GM18873 (cell line): Measurements from ENCODE around the gene BLCAP.
"Not testable (repeated sequence)": the region's sequence is repeated elsewhere in the genome, so short reads cannot be mapped to it uniquely, and the experiment has no call there.

Experiments used
- ATAC-seq: cut with Tn5 transposase; IDR thresholded peaks from one replicate; pipeline ENCODE4 v1.9.1; 2021; ENCODE audit warnings: mild to moderate bottlenecking, moderate library complexity, moderate number of reproducible peaks; ENCODE audit not compliant: unreplicated experiment, low FRiP score

The BLCAP gene, protein sequence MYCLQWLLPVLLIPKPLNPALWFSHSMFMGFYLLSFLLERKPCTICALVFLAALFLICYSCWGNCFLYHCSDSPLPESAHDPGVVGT

DNA sequence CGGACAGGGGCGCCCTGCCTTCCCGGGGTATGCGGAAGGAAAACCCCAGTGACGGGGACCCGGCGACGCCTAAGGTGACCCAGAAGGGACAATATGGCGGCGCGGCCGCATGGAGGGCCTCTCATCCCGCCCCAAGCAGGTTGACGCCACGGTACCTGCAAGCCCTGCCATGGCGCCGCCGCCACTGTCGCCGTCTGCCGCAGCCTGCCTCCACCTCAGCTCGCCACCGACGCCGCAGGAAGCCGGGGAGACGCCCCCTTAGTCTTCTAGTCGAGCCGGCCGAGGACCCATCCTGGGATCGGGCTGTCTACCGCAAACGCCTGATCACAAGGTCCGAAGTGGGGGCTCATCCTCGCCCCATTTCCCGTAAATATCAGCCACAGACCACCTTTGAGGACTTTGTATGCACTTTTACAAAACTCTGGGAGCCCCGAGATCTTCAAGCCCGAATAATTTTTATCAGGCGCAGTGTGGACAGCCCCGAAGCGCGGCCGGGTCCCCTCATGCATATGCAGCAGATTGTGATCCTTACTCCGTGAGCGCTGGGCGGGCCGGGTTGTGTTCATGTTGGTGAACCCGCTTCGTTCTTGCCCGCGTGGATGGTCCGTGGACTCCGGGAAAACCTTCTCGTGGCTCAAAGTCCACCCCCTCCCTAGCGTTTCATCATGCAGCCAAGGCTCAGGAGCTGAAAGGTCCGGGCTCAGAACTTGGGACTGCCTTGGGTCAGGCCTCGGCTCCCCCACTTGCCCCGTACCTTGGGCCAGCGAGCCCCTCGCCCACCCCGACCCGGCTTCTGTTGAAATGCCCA is at the start of gene BLCAP:
Gene BLCAP, minus strand, starts transcription at position 239 of the 808 bp plus-strand sequence. CDS start 8,702 bp downstream, outside the sequence.
- no peak for ATAC-seq

DNA sequence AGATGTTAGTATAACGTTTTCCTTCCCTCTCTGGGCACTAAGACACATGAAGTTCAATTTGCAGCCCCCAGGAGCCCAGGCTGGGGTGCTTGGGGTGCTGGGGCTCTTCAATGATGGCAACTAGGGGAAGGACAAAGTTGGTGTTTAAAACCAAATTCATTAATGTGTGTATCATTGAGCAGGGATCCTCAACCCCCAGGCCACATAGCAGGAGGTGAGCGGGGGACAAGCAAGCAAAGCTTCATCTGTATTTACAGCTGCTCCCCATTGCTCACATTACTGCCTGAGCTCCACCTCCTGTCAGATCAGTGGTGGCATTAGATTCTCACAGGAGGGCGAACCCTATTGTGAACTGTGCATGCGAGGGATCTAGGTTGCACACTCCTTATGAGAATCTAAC is 49.8 kb upstream of the BLCAP start:
- not testable (repeated sequence) for ATAC-seq

DNA sequence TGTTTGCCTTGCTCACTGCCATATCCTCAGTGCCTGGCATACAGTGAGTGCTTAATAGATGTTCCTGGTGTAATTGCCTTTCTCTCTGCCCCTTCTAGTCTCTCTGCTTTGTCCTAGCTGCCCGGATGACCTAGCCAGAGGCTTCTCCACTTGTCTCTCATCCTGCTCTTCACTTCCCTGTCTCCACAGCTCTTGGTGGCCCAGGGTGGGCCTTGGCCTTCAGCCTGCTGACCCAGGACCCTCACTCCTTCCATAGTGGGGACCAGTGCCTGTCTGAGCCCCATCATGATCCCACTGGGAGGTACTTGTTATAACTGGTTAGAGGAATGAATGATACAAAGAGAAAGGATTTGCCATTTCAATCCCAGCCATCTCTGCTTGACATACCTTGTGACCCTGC is 49.2 kb upstream of the BLCAP start:
- no peak for ATAC-seq

DNA sequence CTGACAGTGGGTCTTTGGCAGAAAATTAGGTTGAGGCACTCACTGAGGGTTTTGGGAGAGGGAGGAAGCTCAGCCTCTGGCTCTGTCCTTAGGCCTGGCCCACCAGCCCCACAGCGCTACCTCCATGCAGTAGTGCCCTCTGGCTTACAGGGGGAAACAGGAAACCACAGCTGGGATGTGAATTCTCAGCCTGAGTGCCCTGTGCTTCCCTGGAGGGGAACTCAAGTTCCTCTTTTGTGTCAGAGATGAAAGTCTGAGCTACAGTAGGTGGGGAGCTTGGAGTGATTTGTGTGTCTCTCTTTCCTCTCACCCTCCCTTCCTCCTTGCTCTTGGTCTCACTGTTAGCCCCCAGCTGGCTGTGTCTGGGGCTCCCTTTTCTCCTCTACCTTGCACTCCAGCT is 48.2 kb upstream of the BLCAP start:
- ATAC-seq = no peak

DNA sequence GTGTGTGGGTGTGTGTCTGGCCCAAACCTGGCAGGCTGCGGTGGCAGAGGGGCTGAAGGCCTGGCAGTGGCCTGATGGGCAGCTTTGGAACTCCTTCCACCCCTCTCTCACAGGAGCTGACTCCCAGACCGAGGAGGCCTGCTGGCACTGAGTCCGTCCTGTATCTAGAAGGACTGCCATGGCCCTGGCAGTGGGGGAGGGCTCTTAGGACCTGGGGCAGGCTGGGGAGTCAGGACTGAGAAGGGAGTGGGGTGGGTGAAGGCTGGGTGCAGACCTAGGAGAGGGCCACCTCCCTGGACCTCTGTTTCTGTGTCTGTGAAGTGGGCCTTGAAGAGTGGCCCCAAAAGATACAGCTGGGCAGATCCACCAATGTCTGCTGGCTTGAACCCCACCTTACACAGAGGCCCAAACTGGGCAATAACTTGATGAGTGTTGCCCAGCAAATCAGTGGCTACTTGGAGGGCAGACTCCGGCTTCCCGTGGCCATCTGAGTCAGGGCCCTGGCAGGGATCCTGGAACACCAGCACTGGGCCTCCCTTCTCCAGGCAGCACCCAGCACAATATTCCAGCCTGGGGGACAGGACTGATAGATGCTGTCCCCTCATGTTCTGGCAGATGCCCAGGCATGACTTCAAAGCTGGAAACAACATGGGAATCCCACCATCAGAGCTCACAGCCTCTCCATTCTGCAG is 46.7 kb upstream of the BLCAP start:
- ATAC-seq = no peak

DNA sequence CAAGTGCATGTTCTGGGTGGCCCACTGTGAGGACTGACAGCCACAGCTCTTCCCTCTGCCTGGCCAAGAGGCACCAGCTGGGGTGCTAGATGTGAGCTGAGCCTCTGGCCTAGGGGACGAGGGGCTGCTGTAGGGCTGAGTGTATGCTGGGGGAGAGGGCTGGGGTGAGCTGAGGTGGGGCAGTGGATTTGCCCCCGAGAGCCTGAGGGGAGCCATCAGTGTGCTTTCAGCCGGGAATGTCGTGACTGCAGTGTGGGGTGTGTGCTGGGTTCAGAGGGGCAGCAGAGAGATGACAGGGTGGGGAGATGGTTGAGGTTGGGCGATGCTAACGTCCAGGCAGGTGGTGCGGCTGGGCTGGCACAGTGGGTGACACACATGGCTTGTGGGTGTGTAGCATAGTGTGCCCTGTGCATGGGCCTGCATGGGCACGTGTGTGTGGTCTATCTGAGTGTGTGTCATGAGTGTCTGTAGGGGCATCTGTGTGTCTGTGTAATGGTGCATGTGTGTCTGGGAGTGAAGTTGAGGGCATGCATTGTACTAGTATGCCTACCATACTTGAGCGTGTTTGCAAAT is 46.0 kb upstream of the BLCAP start:
- no peak for ATAC-seq

DNA sequence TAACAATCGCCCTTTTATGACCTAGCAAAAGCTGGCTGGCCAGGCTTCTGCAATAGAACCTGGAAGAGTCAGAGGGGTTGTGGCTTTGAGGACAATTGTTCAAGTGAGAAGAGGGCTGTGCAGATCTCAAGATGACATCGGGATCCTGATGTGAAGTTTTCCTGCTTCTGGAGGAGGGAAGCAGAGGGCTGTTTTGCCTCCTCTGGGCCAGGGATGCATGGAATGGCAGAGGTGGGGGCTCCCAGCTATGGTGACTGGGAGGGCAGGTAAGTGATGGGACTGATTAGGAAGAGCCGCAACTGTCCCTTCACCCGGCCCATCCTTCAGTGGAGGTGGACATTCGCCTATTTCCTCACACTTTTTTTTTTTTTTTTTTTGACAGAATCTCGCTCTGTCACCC is 43.4 kb upstream of the BLCAP start:
- no peak for ATAC-seq

DNA sequence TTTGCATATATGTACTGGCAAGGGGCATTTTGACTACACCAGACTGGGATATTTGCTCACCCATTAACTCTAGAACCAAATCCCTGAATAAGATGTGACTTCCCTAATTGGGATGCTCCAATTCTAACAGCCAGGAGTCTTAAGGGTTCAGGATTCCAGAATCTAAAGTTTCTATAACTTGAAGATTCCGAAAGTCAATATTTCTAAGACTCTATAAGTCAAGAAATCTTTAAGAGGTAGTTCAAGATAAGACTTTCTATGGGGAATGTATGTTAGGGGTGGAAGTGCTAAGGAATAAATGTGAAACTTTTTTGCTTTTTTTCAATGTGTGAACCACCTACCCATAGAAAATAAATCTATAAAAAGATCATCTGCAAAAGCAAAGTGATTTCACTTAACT is 42.7 kb upstream of the BLCAP start:
- no peak for ATAC-seq

DNA sequence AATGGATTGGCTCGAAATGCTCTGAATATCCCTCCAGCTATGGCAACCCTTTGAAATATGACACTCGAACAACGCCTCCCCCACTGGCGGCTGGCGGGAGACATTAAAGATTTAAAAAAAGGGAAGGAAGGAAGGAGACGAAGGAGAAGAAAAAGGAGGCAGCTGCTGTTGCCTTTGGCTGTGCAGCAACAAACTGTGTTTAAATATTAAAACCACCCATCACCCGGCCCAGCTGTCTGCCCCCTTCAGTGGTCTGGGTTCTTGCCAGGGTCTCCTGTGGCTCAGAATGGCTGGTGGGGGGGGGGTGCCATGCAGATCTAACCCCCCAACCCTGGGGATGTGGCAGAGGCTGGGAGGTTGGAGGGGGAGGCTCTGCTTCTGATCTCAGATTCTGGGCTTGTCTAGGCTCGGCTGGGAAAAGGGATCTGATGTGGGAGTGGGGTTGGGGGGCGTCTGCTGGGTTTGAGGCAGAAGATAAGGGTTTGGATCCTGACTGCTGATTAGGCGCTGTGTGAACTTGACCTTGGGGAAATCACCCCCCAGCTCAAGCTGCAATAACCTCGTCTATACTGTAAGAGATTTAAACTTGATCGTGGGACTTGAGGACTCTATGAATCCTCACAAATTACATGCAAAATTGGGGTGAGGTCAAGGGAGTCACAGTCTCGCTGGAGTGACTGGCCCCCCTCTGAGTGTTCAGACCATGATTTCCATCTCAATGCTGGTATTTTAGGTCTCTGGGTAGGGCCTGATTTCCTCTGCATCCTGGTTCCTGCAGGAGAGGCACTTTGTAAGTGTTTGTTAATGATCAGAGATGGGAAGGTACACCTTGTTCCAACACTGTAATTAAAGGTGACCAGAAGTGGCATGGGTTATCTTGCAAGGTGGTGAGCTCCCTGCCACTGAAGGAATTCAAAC is 40.3 kb upstream of the BLCAP start:
- ATAC-seq = no peak

DNA sequence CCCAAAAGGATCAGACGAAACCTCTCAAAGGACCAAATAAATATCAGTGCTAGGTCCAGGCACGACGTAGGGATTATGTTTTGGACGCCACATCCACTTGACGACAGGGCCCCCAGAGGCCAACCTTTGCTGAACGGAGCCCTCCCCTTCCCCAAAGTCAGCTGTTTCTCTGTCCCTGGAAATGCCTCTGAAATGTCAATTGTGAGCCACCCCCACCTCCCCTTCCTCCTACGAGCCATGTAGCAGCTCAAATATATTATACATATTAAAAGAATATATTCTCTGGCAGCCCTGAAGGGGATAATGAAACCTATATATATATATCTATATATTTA is 39.6 kb upstream of the BLCAP start:
- ATAC-seq = no peak

DNA sequence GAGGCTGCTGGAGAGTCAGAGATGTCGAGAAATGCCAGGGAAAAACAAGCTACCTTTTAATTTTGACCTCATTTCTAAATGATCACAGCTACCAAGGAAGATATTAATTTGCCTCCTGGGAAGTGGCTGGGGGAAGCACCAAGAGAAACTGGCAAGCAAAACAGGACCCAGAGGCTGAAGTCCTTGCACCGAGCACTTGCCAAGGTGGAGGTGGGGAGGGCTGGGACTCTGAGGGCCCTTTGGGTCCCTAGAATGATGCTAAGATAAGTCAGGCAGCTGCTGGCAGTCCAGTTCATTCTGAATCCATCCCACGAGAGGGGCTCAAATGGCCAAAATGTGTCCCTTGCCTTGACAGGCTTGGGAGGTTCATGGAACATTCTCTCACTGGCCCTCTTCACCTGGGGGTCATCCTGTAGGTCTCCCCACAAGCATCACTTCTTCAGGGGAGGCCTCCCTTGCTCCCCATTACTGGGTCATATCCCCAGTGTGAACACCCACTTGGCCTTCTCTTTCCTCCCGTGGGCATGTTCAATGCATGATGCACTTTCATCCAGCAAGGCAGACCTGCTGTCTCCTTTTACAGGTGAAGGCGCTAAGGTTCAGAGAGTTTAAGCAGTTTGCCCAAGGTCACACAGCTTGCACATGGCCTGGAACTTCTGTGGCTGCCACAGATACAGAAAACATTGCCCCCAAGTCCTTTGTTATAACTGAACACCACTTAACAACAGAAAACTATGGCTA is 39.1 kb upstream of the BLCAP start:
- ATAC-seq = no peak

DNA sequence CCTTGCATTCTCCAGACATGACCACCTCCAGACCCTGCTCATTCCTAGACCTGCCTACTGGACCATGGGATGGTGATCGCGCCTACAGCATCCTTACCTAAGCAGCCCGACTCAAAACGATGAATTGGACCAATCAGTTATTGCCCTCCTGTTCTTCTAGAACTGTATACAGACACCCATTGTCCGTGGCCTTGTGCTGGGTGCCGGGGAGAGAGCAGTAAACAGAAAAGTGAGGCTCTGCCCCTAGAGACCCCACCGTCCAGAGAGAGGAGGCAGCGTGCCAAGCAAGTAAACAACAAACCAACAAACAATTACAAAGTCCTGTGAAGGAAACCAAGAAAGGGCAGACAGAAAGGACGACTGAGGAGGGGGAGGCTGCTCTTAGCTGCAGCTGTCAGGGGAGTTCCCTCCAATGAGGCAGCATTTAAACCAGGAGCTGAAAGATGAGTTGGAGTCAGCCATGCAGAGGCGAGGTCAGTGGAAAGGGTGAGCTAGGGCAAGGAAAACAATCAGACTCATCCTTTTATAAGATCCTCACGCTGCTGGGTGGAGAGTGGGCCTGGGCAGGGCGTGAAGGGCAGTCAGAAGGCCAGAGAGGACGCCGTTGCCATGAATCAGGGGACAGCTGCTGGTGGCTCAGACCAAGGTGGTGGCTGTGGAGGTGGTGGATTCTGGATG is 37.6 kb upstream of the BLCAP start:
- no peak for ATAC-seq

DNA sequence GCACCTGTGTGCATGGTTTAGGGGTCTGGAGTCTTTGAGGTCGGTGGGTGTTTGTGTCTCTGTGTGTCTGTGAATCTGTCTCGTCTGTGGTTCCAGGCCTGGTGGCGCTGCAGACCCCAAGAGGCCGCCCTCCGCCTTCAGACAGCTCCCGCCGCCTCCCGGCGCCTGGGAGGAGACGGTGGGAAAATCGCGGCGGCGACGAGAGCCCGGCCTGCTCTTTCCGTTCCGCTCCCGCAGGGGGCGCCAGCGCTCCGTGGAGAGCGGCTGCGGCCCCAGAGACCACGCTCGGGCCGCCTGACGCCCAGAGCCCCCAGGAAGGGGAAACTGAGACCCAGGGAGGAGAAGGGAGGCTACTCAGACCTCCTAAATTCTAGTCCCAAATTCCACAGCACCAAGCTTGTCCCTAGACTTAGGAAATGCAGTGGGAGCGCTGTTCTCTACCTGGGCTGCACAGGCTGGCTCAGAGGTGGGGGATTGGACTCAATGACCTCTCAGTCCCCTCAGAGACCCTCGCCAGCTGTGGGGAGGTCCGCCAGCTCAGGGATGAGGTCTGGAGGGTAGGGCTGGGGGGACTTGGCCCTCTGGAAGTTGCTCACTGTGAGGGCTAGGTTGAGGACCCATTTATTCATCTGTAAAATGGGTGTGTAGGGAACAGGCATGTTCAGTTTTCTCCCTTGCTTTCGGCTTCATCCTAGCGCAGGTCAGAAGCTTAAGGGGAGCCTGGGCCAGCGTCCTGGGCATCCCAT is 36.9 kb upstream of the BLCAP start:
- ATAC-seq = no peak

DNA sequence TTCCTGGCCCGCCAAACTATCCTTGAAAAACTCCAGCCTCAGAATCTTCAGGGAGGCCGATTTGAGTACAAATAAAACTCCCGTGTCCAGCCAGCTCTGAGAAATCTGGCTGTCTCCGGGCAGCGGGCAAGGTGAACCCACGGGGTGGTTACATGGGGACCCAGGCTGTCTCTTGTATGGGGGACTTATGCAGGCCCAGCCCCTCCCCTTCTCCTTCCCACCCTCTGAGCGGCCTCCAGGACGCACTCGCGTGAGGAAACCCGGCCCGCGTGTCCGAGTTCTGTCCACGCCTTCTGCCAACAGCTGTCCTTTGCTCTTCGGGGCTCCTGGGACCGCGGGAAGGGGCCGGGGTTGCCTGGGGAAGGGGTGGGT is 36.3 kb upstream of the BLCAP start:
- ATAC-seq = no peak

DNA sequence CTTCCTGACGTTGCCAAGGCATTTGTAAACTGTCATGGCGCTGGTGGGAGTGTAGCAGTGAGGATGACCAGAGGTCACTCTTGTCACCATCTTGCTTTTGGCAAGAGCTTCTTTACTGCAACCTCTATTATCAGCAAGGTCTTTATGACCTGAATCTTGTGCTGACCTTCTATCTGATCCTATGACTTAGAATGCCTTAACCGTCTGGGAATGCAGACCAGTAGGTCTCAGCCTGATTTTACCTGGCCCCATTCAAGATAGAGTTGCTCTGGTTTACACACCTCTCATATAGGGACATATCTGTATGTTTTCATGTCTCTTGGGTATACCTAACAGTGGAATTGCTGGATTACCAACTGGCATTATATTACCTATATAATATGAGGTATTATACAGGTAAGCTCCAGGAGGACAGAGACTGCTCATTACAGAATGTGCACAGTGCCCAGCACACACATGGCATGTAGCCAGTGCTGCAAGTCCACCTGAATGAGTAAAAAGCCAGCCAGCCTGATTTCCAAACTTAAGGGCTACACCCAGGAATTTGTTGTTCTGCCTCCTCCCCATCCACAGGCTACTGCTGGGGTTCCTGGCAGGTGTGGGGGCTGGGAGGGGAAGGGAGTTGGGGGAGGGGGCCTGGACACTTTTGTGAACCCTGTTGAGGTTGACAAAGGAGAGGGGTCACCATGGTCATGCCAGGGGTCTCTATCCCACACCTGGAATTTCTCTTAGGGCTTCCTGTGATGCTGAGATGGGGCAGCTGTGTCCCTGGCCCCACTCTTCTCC is 35.2 kb upstream of the BLCAP start:
- ATAC-seq = no peak

DNA sequence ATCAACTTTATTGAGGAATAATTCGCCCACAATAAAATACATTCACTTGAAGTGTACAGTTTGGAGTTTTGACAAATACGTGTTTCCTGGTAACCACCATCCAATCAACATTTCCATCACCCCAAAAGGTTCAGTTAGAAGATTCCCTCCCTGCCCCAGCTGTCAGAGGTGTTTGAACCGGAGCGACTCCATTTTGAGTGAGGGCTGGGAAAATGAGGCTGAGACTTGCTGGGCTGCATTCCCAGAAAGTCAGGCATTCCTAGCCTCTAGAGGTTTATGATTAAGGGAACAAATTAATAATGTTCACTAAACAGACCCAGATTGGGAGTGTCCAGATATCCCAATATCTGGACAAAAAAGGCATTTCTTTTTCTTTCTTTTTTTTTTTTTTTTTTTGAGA is 33.0 kb upstream of the BLCAP start:
- no peak for ATAC-seq

DNA sequence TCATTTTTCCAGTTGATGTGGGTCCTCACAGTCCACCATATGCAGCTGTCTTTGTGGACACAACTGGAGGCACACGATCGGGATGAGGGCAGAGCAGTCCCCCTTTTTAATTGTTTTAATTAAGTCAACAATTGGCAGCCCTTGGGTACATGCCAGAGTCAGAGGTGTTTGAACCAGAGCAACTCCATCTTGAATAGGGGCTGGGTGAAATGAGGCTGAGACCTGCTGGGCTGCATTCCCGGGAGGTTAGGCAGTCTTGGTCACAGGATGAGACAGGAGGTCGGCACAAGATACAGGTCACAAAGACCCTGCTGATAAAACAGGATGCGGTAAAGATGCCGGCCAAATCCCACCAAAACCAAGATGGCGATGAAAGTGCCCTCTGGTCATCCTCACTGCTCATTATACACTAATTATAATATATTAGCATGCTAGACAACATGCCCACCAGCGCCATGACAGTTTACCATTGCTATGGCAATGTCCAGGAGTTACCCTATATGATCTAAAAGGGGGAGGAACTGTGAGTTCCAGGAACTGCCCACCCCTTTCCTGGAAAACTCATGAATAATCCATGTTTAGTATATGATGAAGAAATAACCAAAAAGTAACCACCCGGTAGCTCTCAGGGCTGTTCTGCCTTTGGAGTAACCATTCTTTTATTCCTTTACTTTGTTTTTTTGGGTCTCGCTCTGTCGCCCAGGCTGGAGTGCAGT is 31.8 kb upstream of the BLCAP start:
- no peak for ATAC-seq
